Measurements from ENCODE around the gene HSPH1. TPM values are rescaled to one million over a fixed set of nuclear protein-coding genes. Genes with fewer than 3 reads are reported as not detected.

Gene HSPH1
- polyA plus RNA-seq, 1 donor (not counting 4 experiments of a cell fraction or from before 2014, with no cell fraction given), result 111 TPM

GRCh38 chr13:31119966-31120700 is 41.6 kb downstream of the HSPH1 start:
- Histone ChIP-seq H3K4me3 (ENCODE audit: control insufficient read depth in 2 of 3, extremely low read depth in 1 of 3, insufficient read depth in 2 of 3, low read depth in 1 of 3, low read length in 3 of 3) (no peak overlapping the region), H3K9me1 (ENCODE audit: control insufficient read depth, extremely low read depth, insufficient read depth, low read length) (no peaks in the 10 kb centered on the region), H3K79me2 (ENCODE audit: control insufficient read depth, insufficient read depth, low read length) (no peaks in the 10 kb centered on the region), H2AFZ (ENCODE audit: control insufficient read depth, low read length) (no peak overlapping the region), H3K36me3 (ENCODE audit: control insufficient read depth in 2 of 2, extremely low read depth in 1 of 2, insufficient read depth in 2 of 2, low read length in 2 of 2) (no peaks in the 10 kb centered on the region), H3K27me3 (ENCODE audit: control insufficient read depth, extremely low read depth, insufficient read depth, low read length) (peaks cover 5% of the 10 kb centered on the region), H3K4me2 (ENCODE audit: control insufficient read depth, extremely low read depth, insufficient read depth, low read depth, low read length) (no peak overlapping the region), H3K9ac (ENCODE audit: control insufficient read depth, extremely low read depth, insufficient read depth, low read length) (no peak overlapping the region), H3K9me3 (ENCODE audit: control insufficient read depth, low read depth, low read length) (no peaks in the 10 kb centered on the region), H4K20me1 (ENCODE audit: control insufficient read depth, extremely low read depth, insufficient read depth, low read length) (no peaks in the 10 kb centered on the region), H3K27ac (ENCODE audit: control insufficient read depth, insufficient read depth, low read length) (no peak overlapping the region), H3K4me1 (ENCODE audit: control insufficient read depth, extremely low read depth, insufficient read depth, low read length) (peaks cover 16% of the 10 kb centered on the region)
- TF ChIP-seq CTCF (optimal IDR thresholded peaks at IDR 0.05 in 1 of 3, IDR thresholded peaks at IDR 0.05 in 1 of 3, conservative IDR thresholded peaks at IDR 0.05 in 1 of 3; ENCODE audit: extremely low read depth in 1 of 3, insufficient read depth in 2 of 3, low read length in 3 of 3) (no peak), EZH2 (IDR thresholded peaks at IDR 0.05; ENCODE audit: low read length) (no peak)
- no peak for FAIRE-seq
- dilution Hi-C loops (cut with MboI; ENCODE audit: extremely low pct_ligation_motif_present, low sequenced_read_pairs), result no loop called here
- no peak for DNase-seq (ENCODE audit: low read depth, low spot score)

GRCh38 chr13:31119526-31119925 is 42.2 kb downstream of the HSPH1 start:
- H3K36me3 ChIP-seq (ENCODE audit: control insufficient read depth in 2 of 2, extremely low read depth in 1 of 2, insufficient read depth in 2 of 2, low read length in 2 of 2), result no peaks in the 10 kb centered on the region
- no peak overlapping the region for H3K4me2 ChIP-seq (ENCODE audit: control insufficient read depth, extremely low read depth, insufficient read depth, low read depth, low read length)
- TF ChIP-seq CTCF (optimal IDR thresholded peaks at IDR 0.05 in 1 of 3, IDR thresholded peaks at IDR 0.05 in 1 of 3, conservative IDR thresholded peaks at IDR 0.05 in 1 of 3; ENCODE audit: extremely low read depth in 1 of 3, insufficient read depth in 2 of 3, low read length in 3 of 3), result no peak
- no peak for TF ChIP-seq EZH2 (IDR thresholded peaks at IDR 0.05; ENCODE audit: low read length)
- no peak overlapping the region for H3K9ac ChIP-seq (ENCODE audit: control insufficient read depth, extremely low read depth, insufficient read depth, low read length)
- H3K4me3 ChIP-seq (ENCODE audit: control insufficient read depth in 2 of 3, extremely low read depth in 1 of 3, insufficient read depth in 2 of 3, low read depth in 1 of 3, low read length in 3 of 3), result no peak overlapping the region
- H3K4me1 ChIP-seq (ENCODE audit: control insufficient read depth, extremely low read depth, insufficient read depth, low read length), result peaks cover 19% of the 10 kb centered on the region
- no peak overlapping the region for H2AFZ ChIP-seq (ENCODE audit: control insufficient read depth, low read length)
- no peak for DNase-seq (ENCODE audit: low read depth, low spot score)
- H3K9me3 ChIP-seq (ENCODE audit: control insufficient read depth, low read depth, low read length), result no peaks in the 10 kb centered on the region
- no peak overlapping the region for H3K27ac ChIP-seq (ENCODE audit: control insufficient read depth, insufficient read depth, low read length)
- no peaks in the 10 kb centered on the region for H3K9me1 ChIP-seq (ENCODE audit: control insufficient read depth, extremely low read depth, insufficient read depth, low read length)
- no peaks in the 10 kb centered on the region for H3K27me3 ChIP-seq (ENCODE audit: control insufficient read depth, extremely low read depth, insufficient read depth, low read length)
- no peaks in the 10 kb centered on the region for H4K20me1 ChIP-seq (ENCODE audit: control insufficient read depth, extremely low read depth, insufficient read depth, low read length)
- dilution Hi-C loops (cut with MboI; ENCODE audit: extremely low pct_ligation_motif_present, low sequenced_read_pairs), result no loop called here
- no peak for FAIRE-seq
- no peaks in the 10 kb centered on the region for H3K79me2 ChIP-seq (ENCODE audit: control insufficient read depth, insufficient read depth, low read length)
